ENCODE measurements around the gene AURKAIP1.

Gene AURKAIP1

DNA sequence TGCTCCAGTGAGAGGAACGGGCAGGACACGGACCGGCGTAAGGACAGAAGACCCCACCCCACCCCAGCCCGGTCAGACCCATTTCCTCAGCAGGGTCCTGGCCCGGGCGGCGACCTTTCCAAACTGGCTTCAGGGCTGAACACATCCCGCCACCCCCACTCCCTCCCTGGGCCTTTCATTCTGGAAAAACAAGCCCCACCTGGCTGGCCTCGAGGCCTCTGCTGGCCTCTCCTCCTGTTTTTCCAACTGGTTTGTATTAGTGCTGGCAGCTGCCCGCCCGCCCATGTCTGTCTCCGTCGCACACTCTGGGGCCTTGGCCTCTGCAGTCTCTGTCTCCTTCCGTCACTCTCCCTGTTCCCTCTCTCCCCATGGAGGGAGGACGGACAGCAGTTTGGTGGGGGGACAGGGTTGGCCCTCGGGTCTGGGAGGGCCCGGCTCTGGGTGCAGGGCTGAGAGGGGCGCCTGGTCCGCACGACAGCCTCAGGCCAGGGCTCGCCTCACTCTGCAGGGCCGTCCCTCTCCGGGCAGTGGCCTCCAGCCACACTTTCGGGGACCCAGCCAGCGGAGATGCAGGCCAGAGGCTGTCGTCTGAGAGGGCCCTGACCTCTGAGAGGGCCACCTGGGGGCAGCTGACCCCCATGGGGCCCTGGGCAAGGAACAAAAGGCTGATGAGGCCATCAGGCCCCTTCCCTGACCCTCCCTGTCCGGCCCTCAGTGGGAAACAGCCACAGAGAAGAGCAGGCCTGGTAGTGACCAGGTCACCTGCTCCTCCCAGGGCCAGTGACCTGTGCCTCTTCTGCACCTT, 15.1 kb downstream of the AURKAIP1 start:
- DNase-seq = no peak

GRCh38 chr1:1359308-1359663, 15.7 kb downstream of the AURKAIP1 start:
- no peak for DNase-seq

- DNase-seq = no peak
These were observed 16.4 kb downstream of the AURKAIP1 start, which contains the start of gene MXRA8 for GRCh38 chr1:1358433-1359271. TSS of gene MXRA8 (minus strand) at chr1:1358555. CDS start at chr1:1358504, 51 bp downstream.

- no peak for DNase-seq
These were observed 17.1 kb downstream of the AURKAIP1 start for GRCh38 chr1:1357871-1358432.

GRCh38 chr1:1356796-1357401, 18.1 kb downstream of the AURKAIP1 start:
- DNase-seq = no peak

DNA sequence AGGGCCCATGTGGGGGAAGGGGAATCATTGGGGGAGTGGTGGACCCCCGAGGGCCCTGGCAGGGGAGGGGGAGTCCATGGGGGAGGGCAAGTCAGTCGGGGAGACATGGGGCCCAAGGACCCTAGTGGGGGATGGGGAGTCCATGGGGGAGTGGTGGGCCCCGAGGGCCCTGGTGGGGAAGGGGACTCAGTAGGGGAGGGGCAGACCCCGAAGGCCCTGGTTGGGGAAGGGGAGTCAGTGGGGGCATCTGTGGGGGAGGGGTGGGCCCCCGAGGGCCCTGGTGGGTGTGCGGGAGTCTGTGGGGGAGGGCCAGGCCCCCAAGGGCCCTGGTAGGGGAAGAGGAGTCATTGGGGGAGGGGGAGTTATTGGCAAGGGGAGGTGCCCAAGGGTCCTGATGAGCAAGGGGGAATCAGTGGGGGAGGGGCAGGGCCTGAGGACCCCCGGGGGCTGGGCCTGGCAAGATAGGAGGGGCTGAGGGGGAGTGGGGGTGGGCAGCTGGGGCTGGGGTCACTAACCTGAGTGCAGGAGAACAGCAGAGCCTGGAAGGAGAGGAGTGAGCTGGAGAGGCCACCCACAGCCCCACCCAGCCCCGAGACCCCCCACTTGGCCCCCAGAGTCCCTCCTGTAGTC, 18.7 kb downstream of the AURKAIP1 start:
- DNase-seq = no peak

DNA sequence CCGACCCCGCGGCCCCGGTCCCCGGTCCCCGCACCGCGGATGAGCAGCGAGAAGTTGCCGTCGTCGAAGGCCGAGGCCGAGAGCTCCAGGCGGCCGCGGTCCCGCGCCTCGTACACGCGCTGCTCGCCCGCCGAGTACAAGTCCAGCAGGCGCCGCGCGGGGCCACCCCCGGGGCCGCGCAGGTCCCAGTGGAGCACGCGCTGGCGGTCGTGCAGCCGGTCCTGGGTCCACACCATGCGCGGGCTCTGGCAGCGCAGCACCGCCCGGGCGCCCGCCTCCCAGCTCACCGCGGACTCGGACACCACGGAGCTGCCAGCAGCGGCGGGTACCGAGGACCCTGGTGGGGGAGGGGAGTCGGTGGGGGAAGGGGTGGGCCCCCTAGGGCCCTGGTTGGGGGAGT, 19.6 kb downstream of the AURKAIP1 start:
- DNase-seq = no peak

GRCh38 chr1:1354271-1355247, 20.4 kb downstream of the AURKAIP1 start:
- DNase-seq = no peak

DNA sequence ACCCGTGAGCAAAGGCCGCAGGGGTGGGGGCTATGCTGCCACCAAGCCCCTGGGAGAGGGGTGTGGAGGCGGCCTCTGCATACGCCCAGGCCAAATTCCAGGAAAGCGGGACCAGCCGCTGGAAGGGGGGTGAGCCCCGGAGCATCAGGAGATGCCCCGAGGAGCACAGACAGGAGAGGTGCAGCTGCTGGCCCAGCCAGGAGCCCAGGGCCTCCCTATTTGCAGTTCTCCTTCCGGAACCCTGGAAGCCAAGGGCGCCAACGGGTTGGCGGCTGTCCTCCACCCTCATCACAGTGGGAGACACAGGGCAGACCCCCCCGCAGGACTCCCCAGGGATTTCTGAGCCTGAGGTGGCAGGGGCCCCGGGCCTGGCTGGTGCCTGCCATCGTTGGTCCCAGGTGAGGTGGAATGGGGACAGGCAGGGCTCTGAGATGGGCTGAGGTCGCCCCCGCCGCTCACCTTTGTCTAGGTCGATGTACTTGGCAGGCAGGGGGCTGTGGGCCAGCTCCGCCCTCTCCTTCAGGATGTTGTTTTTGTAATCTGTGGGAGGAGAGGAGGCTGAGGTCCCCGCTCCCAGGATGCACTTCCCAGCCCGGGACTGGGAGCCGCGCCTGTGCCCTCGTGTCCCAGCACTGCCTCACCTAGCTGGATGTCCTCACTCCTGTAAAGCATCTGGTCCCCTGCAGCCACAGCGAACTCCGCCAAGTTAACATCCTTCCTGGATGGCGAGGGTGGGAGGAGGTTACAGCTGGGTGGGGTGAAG, 21.4 kb downstream of the AURKAIP1 start:
- DNase-seq = no peak

DNA sequence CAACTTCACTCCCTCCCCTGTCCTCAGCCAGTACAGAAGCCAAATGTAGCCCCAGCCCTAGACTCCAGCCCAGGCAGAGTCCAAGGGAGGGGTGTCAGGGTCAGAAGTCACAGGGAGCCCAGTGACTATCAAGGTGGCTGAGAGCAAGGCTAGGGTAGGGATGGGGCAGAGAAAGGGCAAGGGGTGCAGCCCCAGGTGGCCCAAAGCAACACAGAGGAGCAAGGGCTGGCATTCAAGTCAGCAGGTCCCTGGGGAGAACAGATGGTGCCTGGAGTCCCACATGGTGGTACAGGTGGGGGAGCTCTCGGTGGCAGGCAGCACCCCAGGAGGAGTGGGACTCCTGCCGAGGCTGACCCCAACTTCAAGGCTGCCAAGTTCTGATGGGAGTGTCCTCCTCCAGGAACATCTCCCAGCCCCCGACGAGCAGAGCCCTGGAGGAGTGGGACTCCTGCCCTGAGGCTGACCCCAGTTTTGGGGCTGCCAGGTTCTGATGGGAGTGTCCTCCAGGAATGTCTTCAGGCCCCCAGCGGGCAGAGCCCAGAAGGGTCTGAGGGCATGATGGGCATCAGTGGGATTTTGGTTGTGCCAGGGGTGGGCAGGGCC, 22.1 kb downstream of the AURKAIP1 start:
- no peak for DNase-seq

- no peak for DNase-seq
These were observed 23.2 kb downstream of the AURKAIP1 start for GRCh38 chr1:1351511-1352427.

GRCh38 chr1:1349256-1350012, 25.6 kb downstream of the AURKAIP1 start, which contains the start of gene DVL1:
TSS of gene DVL1 (minus strand) at chr1:1349418. CDS start at chr1:1349065, 353 bp downstream.
- DNase-seq = no peak

GRCh38 chr1:1348420-1349255, 26.4 kb downstream of the AURKAIP1 start:
- DNase-seq = no peak

DNA sequence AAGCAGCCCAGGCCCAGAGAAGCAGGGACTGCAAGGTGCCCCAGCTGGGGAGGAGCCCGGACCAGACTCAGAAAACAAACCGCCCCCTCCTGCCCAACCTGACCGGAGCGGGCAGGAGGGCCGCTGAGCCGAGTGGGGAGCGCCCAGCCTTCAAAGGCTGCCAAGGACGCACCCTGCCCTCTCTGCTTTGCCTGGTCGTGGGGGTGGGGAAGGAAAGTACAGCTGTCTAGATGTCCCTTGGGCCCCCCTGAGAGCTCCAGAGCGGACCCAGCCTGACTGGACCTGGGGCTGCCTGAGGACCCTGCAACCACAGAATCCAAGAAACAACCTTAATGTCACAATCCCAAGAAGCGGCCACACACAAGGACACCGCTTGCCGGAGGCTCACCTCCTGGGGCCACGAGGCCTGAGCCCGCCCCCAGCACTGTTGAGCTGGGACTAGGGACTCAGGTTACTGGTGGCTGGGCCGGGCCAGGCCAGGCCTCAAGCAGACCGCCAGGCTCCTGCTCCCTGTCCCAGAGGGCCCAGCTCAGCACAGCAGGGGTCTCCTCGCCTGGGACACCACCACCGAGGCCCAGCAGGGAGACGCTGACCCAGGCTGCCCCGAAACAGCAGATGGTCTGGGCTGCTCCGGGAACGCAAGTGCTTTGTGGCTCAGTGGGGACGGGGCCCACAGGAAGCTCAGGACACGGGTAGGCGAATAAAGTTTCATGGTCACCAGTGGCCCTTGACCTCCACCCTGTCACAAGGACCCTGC, 27.2 kb downstream of the AURKAIP1 start:
- DNase-seq = no peak

- no peak for DNase-seq
These were observed 27.9 kb downstream of the AURKAIP1 start for GRCh38 chr1:1347026-1347595.

DNA sequence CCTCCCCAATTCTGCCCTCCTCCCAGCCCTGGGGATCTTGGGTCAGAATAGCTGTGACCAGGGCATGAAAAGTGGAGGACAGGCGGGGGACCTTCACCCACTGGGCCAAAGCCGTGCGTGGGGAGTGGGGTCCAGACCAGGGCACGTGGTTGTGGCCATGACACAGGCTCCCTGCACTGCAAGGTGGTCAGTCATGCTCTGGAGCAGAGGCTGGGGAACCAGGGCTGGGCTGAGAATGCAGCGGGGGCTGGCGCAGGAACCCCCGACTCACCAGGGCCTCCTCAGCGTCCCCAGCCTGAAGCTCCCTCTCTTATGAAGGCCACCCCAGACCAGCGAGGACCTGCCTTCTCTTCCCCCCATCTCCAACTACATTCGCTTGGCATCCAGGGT, 28.5 kb downstream of the AURKAIP1 start:
- no peak for DNase-seq

Measured in NCI-H187 treated with DMSO at 0.1 percent for 48 hours (cell line).